Breast epithelium (tissue), 4 donors: ENCODE data around the gene PLD3. TPM values are rescaled to one million over a fixed set of nuclear protein-coding genes. Genes with fewer than 3 reads are reported as not detected.

ENCODE experiments used
- DNase-seq, 2 donors: peaks; one replicate each; pipeline ENCODE4 v3.0.0-alpha.2; 2019; ENCODE audit warnings: low spot score in 2 of 2
- H3K27ac ChIP-seq, 2 donors: fragments of 200-600 bp; sonication (generic) in 1 of 2; one replicate each; pipeline ENCODE4 v1.5.1; 2016 to 2019; ENCODE audit warnings: mild to moderate bottlenecking in 1 of 2
- H3K27me3 ChIP-seq, 2 donors: fragments of 200-600 bp; sonication (generic) in 1 of 2; one replicate each; pipeline versions ENCODE4 v1.5.1 to v1.6.0; 2017 to 2019; ENCODE audit warnings: control low read depth in 1 of 2, mild to moderate bottlenecking in 1 of 2
- H3K36me3 ChIP-seq: fragments of 200-600 bp; one replicate; pipeline ENCODE4 v1.5.1; 2019
- H3K4me1 ChIP-seq, 2 donors: fragments of 200-600 bp; sonication (generic); one replicate each; pipeline ENCODE4 v1.5.1; 2016 to 2019; ENCODE audit warnings: control low read depth in 1 of 2
- H3K4me3 ChIP-seq, 3 donors: fragments of 200-600 bp; sonication (generic); 1 replicate in 2 of 3; 2 replicates in 1 of 3; pipeline ENCODE4 v1.5.1; 2016 to 2019; ENCODE audit warnings: mild to moderate bottlenecking in 3 of 3, moderate library complexity in 2 of 3
- H3K9me3 ChIP-seq, 2 donors: fragments of 200-600 bp; sonication (generic) in 1 of 2; one replicate each; pipeline ENCODE4 v1.5.1; 2016 to 2019; ENCODE audit warnings: control low read depth in 1 of 2
- POLR2A ChIP-seq: fragments of 450-650 bp; IDR thresholded peaks from one replicate; pipeline ENCODE4 v1.6.1; 2016; ENCODE audit warnings: antibody characterized with exemption, mild to moderate bottlenecking, moderate library complexity
- POLR2AphosphoS5 ChIP-seq, 3 donors: sonication (generic); formaldehyde crosslinking; IDR thresholded peaks; one replicate each; pipeline ENCODE4 v1.6.1; 2017; ENCODE audit warnings: antibody characterized with exemption in 3 of 3
- intact Hi-C: fragments of 100-400 bp; cut with DNase I; formaldehyde crosslinking; loops from one replicate; pipeline ENCODE4 v1.15.1; 2023; ENCODE audit warnings: low total_unique reads
- total RNA-seq, 3 donors: library from RNA; depleted of rRNA; stranded (reverse); fragments of >200 nt; gene quantifications; one replicate each; pipeline ENCODE4 v1.1.0, GENCODE V29; 2016
- TF ChIP-seq, protein P1 (sequence below), 3 donors: fragments of 450-650 bp; IDR thresholded peaks; one replicate each; pipeline ENCODE4 v1.5.1; 2016 to 2017; ENCODE audit warnings: antibody characterized with exemption in 3 of 3, mild to moderate bottlenecking in 3 of 3, moderate library complexity in 3 of 3

PLD3 gene
- total RNA-seq, 3 donors from 2014 or later: 165 to 473 (median 221) TPM

GRCh38 chr19:40321566-40322270 is 26.8 kb upstream of the PLD3 start:
- TF ChIP-seq POLR2AphosphoS5 (IDR thresholded peaks at IDR 0.05) (no peak), POLR2A (no peak)
- TF ChIP-seq, protein P1, sequence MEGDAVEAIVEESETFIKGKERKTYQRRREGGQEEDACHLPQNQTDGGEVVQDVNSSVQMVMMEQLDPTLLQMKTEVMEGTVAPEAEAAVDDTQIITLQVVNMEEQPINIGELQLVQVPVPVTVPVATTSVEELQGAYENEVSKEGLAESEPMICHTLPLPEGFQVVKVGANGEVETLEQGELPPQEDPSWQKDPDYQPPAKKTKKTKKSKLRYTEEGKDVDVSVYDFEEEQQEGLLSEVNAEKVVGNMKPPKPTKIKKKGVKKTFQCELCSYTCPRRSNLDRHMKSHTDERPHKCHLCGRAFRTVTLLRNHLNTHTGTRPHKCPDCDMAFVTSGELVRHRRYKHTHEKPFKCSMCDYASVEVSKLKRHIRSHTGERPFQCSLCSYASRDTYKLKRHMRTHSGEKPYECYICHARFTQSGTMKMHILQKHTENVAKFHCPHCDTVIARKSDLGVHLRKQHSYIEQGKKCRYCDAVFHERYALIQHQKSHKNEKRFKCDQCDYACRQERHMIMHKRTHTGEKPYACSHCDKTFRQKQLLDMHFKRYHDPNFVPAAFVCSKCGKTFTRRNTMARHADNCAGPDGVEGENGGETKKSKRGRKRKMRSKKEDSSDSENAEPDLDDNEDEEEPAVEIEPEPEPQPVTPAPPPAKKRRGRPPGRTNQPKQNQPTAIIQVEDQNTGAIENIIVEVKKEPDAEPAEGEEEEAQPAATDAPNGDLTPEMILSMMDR (IDR thresholded peaks at IDR 0.05): no peak
- no peak for DNase-seq
- Histone ChIP-seq H3K27me3 (no peaks in the 10 kb centered on the region), H3K36me3 (peaks cover 20% of the 10 kb centered on the region), H3K4me1 (peaks cover 0 to 7% of the 10 kb centered on the region in 2 donors), H3K9me3 (no peaks in the 10 kb centered on the region), H3K4me3 (no peak overlapping the region), H3K27ac (no peak overlapping the region)
- intact Hi-C loops: no loop called here

DNA sequence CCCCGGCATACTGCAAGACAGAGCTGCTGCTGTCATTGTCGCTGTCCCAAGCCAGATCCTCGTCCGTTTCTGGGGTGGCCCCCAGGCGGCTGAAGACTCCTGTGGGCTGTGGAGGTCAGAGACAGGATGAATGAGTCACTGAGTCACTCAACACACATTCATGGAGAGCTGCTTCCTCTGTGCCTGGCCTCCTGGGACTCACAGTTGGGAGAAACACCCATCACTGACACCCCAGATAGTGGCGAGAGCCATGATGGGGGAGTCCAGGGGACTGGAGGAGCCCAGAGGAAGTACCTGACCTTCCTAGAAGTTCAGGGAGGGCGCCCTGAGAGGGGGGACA is 26.3 kb upstream of the PLD3 start:
- intact Hi-C loops: no loop called here
- H3K4me1 ChIP-seq: peaks cover 0 to 7% of the 10 kb centered on the region in 2 donors
- peaks cover 20% of the 10 kb centered on the region for H3K36me3 ChIP-seq

DNA sequence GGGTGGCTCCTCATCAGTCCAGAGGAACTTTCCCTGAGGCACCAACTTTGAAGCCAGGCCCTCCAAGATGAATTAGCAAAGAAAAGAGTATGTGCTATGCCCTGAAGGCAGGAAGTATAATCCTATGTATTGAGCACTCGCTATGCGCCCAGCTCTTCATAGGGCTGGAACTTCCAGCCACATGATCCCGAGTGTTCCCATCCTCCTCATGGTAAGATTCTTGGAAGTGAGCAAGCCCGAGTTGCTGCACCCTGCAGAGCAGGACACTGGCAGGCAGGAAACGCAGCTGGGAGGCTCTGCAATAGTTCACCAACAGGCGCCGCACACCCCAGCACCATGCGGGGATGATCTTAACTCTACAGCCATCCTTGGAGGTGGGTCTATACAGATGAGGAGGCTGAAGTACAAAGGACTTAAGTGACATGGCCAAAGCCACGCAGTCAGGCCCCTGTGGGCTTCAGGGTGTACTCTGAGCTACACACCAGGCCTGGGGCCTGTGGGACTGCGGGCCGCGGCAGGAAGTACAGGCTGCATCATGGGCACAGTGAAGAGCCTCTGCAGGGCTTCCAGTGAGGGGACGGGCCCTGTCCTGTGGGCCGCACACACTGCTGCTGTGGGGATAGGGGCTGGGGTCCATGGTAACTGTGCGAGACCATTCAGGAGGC is 25.4 kb upstream of the PLD3 start:
- peak overlapping the region; percentile 72 to 82 for H3K27ac ChIP-seq
- no peak for DNase-seq
- TF ChIP-seq, protein P1 (IDR thresholded peaks at IDR 0.05): no peak
- TF ChIP-seq POLR2A (no peak), POLR2AphosphoS5 (IDR thresholded peaks at IDR 0.05) (no peak)
- no peaks in the 10 kb centered on the region for H3K27me3 ChIP-seq
- no peaks in the 10 kb centered on the region for H3K9me3 ChIP-seq
- intact Hi-C loops: no loop called here
- H3K4me3 ChIP-seq: no peak overlapping the region
- H3K4me1 ChIP-seq: peaks cover 0 to 7% of the 10 kb centered on the region in 2 donors
- H3K36me3 ChIP-seq: peaks cover 20% of the 10 kb centered on the region

More for the DNA sequence above, 26.3 kb upstream of the PLD3 start:
- no peak for DNase-seq
- H3K9me3 ChIP-seq: no peaks in the 10 kb centered on the region
- TF ChIP-seq POLR2A: no peak
- TF ChIP-seq, protein P1 (IDR thresholded peaks at IDR 0.05): no peak
- no peak for TF ChIP-seq POLR2AphosphoS5 (IDR thresholded peaks at IDR 0.05)
- H3K27ac ChIP-seq: no peak overlapping the region
- H3K4me3 ChIP-seq: no peak overlapping the region
- no peaks in the 10 kb centered on the region for H3K27me3 ChIP-seq

- peak in 1 of 2 donors; percentile 77 for DNase-seq
- Histone ChIP-seq H3K9me3 (no peaks in the 10 kb centered on the region), H3K4me1 (peaks cover 0 to 7% of the 10 kb centered on the region in 2 donors), H3K36me3 (peaks cover 20% of the 10 kb centered on the region), H3K4me3 (no peak overlapping the region), H3K27ac (peak overlapping the region; percentile 72 to 82), H3K27me3 (no peaks in the 10 kb centered on the region)
- TF ChIP-seq, protein P1 (IDR thresholded peaks at IDR 0.05): no peak
- TF ChIP-seq POLR2A: no peak
- intact Hi-C loops: no loop called here
Observed at GRCh38 chr19:40323705-40324104, 24.8 kb upstream of the PLD3 start.

DNA sequence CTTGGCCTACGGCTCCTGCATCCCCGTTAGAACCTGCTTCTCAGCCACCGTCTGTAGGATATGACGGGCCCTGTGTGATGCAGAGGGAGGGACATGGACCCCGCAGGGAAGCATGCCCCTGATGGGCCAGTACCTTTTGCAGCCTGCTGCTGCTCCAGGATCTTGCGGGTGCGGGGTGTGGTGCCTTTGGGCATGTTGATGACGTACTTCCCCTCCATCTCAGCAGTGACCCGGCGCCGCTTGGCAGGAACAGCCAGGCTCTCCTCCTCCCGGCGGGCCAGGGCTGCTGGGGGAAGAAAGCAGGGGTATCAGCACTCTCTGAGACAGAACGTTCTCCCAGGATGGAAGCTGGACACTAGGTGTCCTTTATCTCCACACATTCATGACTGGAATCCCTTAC is 22.3 kb upstream of the PLD3 start:
- no peak for DNase-seq
- Histone ChIP-seq H3K36me3 (peaks cover 15% of the 10 kb centered on the region), H3K4me1 (peaks cover 0 to 7% of the 10 kb centered on the region in 2 donors), H3K27ac (no peak overlapping the region), H3K4me3 (no peak overlapping the region), H3K27me3 (no peaks in the 10 kb centered on the region), H3K9me3 (no peaks in the 10 kb centered on the region)
- TF ChIP-seq, protein P1 (IDR thresholded peaks at IDR 0.05): no peak
- no peak for TF ChIP-seq POLR2A
- no peak for TF ChIP-seq POLR2AphosphoS5 (IDR thresholded peaks at IDR 0.05)
- intact Hi-C loops: no loop called here
